Measurements from ENCODE around the gene EIF2AK3. TPM values are rescaled to one million over a fixed set of nuclear protein-coding genes. Genes with fewer than 3 reads are reported as not detected.
"Not testable (repeated sequence)": the region's sequence is repeated elsewhere in the genome, so short reads cannot be mapped to it uniquely, and the experiment has no call there.

EIF2AK3 gene
- total RNA-seq: 33.7 TPM

DNA sequence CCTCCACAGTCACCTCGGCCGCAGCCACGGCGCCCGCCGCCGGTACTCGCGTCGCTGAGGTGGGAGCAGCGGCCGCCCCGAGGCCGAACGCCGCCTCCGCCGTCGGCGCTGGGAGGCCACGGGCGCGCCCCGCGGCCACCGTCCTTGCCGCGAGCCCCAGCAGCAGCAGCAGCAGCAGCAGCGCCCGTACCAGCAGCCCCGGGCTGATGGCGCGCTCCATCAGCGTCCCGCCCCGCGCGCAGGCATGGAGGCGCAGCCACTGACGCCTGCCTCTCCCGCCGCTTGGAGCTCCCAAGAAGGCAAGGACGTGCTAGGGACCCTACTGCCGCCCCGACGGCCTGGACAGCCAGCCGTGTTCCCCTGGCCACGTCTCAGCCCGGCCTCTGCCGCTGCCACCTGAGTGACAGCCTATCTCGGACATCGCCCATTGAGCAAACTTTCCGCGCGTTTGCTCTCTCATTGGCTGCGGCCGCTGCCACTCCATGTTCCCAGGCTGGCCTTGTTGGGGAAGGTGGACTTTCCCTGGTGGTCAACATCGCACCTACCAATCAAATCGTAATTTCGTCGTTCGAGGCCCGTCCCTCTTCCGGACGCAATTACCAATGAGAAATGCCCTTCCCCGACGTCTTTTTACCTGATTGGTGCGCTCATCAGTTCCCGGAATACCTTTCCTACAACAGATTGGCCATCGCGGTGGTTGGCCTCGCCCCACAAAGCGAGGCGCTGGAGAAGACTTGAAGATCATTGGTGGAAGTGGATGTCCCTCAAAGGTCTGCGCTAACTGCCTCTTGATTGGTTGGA is at the start of gene EIF2AK3:
EIF2AK3 (minus strand) TSS at position 410 of the 801 bp plus-strand sequence; CDS start at position 220, 190 bp downstream.
- peak; percentile 100 for DNase-seq

DNA sequence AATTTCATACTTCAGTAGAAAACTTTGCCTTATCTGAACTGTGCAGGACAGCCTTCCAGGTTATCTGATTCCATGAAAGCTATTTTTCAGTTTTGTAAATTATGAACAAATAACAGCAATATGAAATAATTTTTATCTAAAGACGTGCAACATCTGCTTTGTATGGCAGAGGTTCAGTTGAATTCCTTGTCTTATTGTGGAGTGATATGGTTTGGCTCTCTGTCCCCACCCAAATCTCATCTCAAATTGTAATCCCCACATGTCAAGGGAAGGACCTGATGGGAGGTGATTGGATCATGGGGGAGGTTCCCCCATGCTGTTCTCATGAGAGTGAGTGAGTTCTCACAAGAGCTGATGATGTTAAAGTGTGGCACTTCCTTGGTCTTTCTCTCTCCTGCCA is 46.1 kb upstream of the EIF2AK3 start:
- DNase-seq: no peak

DNA sequence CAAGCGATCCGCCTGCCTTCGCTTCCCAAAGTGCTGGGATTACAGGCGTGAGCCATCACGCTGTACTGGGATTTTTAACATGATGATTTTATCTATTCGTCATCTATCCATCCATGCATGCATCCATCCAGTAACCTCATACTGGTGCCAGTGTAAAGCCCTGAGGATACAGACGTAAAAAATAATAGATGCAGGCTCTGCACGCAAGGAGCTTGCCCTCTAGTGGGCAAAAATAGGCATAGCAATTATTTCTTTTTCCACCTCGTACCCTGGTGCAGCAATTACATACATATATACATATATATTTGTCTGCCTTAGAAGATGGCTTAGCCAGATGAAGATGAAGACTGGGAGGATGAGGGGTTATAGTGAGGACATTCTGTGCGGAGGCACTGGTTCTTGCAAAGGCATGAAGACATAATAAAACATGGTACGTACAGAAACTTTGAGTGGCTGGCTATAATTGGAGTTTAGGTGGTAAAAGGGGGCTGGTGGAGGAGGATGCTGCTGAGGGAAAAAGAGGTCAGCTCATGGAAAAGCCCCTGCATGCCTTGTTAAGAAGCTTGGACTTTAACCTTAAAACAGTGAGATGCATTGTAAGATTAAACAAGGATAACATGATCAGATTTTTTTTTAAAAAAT is 44.6 kb upstream of the EIF2AK3 start:
- peak; percentile 45 for DNase-seq

DNA sequence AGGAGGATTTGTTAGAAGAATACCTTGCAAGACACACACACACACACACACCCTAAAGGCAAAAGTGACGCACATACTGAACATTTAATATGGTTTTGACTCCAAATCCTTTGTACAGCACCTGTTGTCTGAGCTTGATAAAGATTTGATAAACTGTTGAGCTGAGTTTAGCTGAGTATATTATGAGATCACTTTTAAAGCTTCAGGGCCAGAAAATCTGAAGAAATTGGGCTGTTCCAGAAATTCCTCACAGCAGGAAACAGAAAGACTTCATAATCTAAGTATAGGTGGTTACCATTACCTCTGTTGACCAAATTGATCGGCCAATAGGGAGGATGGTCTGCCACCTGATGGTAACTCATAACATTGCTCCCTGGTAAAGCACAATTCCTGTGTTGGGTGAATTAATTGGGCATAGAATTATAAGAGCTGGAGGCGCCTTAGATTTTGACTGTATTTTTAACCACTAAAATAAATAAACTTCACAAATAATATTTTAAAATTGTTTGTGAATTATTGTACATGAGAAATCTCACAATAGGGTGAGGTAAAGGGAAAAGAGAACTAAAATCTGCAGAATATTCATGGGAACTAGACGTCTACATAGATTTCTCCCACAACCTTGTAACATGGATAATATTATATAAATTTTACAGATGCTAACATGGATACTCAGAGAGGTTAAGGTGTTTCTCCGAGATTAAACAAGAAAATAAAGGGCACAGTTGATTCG is 42.4 kb upstream of the EIF2AK3 start:
- DNase-seq: peak; percentile 46

DNA sequence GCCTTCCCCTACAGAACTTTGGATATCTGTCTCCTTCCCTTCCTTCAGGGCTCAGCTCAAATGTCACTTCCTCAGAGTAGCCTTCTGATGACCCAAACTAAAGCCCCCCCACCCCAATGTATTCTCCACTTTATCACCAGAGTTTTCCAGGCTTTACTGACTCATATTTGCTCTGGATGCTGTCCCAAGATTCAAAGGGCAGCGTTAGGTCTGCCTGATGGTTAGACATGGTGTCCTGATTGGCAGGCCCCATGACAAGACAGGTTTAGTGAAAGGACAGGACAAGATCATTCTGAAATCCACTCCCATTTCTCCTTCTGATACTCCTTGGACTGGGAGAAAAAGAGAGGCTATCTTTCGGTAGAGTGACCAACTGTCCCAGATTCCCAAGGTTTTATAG is 41.6 kb upstream of the EIF2AK3 start:
- DNase-seq: no peak

DNA sequence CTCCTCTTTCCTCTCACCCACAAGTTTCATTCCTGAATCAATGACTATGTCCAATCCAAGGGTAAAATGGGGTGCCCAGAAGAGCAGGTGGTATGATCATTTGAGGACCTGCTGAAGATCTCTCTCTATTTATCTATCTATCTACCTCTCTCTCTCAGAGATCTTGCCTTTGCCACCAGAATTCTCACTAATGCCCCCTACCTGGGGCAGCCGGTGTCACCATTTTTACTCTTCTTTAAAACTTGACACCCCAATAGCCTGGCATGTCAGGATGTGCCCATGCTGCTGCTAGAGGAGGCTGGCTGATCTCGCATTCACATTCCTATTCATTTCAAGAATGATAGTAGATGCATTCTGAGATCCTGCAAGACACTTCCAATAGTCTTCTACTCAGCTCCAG is 40.0 kb upstream of the EIF2AK3 start:
- no peak for DNase-seq

DNA sequence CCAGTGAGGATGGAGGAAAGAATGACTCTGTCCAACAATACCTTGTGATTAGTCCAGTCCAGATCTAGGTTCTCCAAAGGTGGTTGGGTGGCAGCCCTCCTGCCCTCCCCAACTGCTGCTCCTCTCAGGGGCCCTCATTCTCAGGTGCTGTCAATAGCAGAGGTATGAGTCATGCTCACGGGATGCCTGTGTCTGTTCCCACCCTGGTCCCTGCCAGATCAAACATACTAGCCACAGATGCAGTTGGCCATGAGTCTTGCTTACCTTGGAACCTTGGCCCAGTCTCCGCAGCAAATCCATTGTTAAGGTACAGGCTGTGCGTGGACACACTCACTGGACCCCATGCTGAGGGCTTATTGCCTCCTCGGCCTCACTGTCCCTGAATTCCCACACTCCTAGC is 39.3 kb upstream of the EIF2AK3 start:
- DNase-seq: no peak

DNA sequence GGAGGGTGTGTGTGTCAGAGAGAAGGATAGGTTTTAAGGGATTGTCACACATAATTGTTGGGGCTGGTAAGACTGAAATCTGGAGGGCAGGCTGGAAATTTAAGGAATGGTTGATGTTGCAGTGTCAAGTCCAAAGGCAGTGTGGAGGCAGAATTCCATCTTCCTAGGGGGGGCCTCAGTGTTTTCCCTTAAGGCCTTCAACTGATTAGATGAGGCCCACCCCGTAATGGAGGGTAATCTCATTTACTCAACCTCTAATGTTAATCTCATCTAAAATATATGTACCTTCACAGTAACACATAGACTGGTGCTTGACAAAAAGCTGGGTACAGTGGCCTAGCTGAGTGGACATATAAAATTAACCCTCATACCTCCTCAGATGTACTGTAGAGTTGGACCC is 33.4 kb upstream of the EIF2AK3 start:
- no peak for DNase-seq

DNA sequence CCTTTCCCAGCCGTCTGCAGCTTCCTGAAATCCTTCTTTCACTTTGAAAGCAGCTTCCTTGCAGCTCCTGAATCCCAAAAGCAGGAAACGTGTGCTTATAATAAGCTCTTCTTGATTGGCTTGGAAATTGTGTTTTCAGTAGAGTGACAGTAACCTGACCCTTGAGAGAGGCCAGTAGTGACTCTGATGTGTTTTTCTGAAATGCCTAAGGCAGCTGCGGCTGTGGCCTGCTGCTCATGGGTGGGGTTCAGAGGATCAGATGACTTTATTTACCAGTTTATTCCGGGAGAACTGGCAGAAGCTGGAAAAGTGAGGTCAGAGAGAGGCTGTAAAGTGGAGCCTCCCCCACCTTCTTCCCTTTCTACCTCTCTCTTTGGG is 32.3 kb upstream of the EIF2AK3 start:
- peak; percentile 84 for DNase-seq

DNA sequence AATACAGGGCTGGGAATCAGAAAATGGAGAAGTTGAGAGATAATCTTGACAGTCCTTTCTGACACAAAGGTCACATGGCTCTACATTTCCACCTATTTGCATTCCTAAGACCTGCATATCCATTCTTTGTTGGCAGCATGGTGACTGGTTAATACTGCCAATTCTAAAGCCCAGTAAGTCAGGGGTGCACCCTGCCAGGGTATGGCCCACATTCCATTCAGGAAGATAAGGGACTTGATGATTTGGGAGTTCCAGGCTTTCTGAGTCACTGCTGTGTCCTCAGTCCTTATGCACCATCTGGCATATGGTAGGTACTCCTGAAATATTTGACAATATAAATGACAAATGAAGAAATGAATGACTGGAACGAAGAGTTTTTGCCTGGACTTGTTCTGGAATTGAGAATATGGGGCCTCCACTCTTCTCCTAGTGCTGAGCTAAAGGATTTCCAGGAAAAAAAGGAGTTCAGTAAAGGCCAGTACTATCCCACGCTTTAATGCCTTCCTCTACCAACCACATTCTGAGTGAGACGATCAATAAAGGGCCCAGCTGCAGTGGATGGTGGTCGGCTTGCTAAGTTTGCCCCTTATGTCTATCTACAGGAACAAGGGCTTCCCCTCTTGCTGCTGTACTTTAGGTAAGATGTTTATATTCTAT is 31.7 kb upstream of the EIF2AK3 start:
- DNase-seq: no peak

DNA sequence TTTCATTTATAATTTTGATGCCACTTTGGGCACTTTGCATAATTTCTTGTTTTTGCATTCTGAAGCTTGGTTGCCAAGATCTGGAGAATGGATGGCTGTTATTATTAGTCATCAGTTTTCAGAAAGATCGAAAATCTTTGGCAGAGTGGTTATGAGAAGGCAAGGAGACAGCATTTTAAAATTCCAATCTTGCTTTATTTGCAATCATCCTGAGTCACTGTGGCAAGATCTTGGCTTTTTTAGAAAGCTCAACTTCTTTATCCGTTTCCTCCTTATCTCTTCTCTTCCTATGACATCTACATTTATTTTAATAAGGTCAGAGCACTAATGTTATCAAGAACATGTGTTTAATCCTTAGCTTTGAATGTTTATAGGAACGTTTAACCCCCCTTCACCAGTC is 31.1 kb upstream of the EIF2AK3 start:
- no peak for DNase-seq

DNA sequence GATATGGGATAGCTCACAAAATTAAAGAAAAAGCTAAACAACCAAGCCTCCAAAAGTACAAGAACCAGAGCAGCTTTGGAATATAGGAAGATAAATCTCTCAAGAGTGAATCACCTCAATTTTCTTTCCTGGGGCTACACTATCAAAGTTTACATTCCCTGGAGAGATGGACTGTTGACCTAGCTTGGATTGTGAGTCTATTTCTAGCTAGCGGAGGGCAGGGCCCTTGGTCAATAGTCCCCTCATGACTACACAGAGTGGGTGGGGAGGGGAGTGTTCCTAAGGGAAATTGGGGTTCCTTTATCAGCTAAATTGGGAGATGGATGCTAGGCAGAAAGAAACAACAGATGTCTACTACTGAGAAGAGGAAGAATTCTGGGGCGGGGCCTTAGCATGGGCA is 29.9 kb upstream of the EIF2AK3 start:
- no peak for DNase-seq

DNA sequence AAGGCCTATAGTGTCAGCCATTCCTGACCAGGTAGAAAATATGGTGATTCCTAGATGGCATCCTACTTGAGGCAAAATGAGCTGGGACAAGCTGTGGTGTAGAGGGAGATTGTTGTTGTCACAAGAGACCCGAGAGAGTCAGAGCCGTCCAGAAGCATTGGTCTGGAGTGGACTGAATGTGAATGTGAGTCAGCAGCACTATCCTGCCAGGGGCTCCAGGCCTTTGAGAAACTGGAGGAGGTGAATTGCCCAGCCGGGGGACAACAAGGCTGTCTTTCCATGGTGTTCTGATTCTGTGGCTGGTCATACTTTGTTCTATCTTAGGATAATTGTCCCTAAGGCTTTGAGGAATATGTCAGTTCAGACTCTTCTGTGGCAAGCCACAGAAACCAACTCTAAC is 29.4 kb upstream of the EIF2AK3 start:
- DNase-seq: no peak

DNA sequence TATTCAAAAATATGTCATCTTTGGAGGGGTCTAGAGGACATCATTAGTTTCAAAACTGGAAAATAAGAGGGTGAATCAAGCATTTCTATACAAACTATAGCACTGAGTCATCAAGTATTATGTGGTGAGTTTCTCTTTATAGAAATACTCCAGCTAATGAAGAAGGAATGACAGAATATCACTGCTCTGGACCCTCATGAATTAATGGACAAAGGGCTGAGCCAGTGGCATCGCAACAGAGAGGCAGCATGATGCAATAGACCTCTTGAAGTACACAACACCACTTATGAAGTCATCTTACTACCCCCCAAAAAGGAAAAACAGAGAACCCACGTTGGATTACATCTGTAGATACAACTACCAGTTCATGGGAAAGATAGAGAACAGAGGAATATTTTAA is 27.4 kb upstream of the EIF2AK3 start:
- DNase-seq: no peak

DNA sequence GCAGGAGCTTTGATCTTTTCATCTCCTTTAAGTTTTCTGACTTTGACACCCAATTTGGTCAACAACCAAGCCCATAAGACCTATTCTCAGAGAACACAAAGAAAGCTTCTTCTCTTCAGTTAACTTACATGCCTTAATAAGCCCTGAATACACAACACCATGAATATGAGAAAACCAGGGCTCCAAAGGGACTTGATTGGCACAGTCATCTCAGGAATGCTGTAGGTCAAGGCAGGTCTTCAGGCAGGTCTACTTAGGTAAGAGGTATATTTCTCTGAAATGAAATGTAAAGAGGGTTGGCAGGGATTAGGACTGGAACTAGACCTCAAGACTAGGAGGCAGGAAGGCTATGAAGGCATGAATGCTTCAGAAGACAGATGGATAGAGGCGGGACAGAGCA is 24.4 kb upstream of the EIF2AK3 start:
- peak; percentile 6 for DNase-seq

DNA sequence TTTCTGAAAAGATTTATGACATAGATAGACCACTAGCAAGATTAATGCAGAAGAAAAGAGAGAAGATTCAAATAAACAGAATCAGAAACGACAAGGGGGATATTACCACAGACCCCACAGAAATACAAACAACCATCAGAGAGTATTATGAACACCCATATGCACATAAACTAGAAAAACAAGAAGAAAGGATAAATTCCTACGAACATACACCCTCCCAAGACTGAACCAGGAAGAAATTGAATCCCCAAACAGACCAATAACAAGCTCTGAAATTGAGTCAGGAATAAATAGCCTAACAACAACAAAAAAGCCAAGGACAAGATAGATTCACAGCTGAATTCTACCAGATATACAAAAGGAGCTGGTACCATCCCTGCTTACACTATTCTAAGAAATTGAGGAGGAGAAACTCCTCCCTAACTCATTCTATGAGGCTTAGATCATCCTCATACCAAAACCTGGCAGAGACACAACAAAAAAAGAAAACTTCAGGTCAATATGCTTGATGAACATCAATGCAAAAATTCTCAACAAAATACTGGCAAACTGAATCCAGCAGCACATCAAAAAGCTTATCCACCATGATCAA is 18.1 kb upstream of the EIF2AK3 start:
- not testable (repeated sequence) for DNase-seq

DNA sequence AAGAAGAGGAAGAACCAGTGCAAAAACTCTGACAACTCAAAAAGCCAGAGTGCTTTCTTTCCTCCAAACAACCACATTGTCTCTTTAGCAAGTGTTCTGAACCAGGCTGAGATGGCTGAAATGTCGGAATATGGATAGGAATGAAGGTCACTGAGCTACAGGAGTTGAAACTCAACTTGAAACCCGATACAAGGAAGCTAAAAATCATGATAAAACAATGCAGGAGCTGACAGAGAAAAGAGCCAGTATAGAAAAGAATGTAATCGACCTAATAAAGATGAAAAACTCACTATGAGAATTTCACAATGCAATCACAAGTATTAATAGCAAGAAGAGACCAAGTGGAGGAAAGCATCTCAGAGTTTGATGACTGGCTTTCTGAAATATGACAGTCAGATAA is 15.0 kb upstream of the EIF2AK3 start:
- DNase-seq: no peak

DNA sequence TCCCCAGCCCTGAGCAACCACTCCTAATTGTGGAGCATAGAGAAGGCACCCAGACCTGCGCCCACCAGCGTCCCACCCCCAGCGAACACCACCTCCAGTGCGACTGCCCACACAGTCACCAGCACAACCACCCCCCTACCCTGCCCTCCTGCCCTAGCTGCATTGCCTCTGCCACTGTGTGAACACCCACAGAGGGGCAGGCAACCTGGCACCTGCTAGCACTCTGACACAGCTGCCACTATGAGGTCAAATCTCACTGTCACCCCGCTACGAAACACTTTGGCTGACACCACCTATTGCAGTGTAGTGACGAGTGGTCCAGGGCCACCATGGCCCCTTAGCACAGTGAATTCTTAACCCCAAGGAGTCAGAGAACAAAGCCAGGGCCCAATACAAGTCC is 14.1 kb upstream of the EIF2AK3 start:
- no peak for DNase-seq

DNA sequence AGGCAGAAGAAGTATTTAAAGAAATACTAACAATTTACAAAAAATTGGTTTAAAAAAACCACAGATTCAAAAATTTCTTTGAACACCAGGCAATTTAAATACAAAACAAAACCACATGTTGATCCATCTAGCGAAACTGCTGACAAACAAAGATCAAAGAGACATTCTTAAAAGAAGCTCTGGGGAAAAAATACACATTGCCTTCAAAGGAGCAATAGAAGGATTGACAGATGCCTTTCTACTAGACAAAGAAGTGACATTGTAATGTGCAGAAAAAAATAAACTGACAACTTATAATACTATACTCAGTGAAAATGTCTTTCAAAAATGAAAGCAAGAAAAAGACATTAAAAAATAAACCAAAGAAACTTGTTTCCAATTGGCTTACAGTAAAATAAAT is 12.6 kb upstream of the EIF2AK3 start:
- DNase-seq: no peak

DNA sequence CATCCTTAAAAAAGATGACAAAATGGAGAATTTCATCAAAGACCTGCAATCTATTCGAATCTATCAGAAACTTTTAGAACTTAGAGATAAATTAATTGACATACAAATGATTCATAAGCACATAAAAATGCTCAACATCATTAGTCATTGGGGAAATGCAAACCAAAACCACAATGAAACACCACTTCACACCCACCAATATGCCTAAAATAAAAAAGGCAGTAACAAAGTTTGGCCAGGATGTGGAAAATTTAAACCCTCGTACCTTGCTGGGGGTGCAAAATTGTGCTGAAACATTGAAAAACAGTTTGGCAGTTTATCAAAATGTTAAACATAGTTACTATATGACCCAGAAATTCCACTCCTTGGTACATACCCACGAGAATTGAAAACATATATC is 11.5 kb upstream of the EIF2AK3 start:
- DNase-seq: no peak

DNA sequence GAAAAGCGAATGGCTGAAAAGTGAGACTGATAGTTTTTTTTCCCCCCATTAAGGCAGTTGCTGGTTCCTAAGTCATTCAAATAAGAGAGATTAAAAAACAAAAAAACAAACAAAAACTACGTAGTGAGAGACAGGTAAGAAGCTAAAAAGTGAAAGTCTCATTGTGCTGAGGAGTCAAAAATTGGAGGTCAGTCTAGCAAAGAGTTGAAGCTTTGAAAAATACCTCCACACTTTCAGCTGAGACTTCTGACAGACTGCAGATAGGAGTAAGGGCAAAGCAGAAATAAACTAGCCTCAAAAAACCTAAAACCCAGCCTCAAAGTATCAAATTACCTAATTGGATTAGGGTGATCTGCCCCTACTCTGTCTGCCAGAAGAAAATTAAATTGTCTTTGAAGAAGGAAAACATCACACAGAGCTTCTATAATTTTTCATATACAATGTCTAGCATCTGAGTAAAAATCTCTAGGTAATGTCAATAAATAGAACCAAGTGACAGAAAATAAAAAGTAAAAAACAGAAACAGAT is 10.9 kb upstream of the EIF2AK3 start:
- DNase-seq: no peak

DNA sequence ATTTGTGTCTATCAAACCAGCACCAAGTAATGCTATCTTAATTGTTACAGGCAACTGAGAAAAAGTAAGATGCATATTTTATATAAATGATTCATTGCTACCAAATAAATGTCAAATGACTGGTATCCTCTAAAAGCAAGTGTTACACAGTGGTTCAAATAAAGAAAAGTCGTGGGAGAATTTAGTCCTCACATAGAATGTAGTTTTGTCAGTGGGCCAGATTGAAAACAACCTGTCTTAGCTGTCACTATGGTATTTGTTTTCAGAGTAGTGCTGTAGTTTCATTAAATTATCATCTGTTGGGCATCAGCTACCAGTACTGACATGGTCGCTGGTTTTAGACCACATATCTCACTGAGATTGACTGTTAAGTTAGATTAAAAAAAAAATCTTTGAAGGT is 10.2 kb upstream of the EIF2AK3 start:
- DNase-seq: no peak

Measured in tongue (tissue), 2 donors.